Measurements from ENCODE around the gene CTNNA2. TPM values are rescaled to one million over a fixed set of nuclear protein-coding genes. Genes with fewer than 3 reads are reported as not detected.

The CTNNA2 gene
- total RNA-seq, 4 donors from 2014 or later = 0.40 to 1.7 (median 1.5) TPM; not detected in 1

GRCh38 chr2:80689106-80689505 lies 1176.3 kb downstream of the CTNNA2 start:
- 61 to 67% methylated on average over 1 of the region's 1 CpG for WGBS, 2 donors (ENCODE audit: low coverage in 1 of 2)
- TF ChIP-seq EP300 (IDR thresholded peaks at IDR 0.05; ENCODE audit: low read depth) (no peak), POLR2A (IDR thresholded peaks at IDR 0.05) (no peak), POLR2AphosphoS5 (IDR thresholded peaks at IDR 0.05) (no peak)
- TF ChIP-seq, protein P1, sequence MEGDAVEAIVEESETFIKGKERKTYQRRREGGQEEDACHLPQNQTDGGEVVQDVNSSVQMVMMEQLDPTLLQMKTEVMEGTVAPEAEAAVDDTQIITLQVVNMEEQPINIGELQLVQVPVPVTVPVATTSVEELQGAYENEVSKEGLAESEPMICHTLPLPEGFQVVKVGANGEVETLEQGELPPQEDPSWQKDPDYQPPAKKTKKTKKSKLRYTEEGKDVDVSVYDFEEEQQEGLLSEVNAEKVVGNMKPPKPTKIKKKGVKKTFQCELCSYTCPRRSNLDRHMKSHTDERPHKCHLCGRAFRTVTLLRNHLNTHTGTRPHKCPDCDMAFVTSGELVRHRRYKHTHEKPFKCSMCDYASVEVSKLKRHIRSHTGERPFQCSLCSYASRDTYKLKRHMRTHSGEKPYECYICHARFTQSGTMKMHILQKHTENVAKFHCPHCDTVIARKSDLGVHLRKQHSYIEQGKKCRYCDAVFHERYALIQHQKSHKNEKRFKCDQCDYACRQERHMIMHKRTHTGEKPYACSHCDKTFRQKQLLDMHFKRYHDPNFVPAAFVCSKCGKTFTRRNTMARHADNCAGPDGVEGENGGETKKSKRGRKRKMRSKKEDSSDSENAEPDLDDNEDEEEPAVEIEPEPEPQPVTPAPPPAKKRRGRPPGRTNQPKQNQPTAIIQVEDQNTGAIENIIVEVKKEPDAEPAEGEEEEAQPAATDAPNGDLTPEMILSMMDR (IDR thresholded peaks at IDR 0.05) = no peak
- no peaks in the 10 kb centered on the region for H3K27me3 ChIP-seq
- no peak overlapping the region for H3K27ac ChIP-seq
- H3K36me3 ChIP-seq = no peaks in the 10 kb centered on the region
- H3K4me3 ChIP-seq = no peak overlapping the region
- H3K9me3 ChIP-seq = no peaks in the 10 kb centered on the region
- no peak for DNase-seq
- intact Hi-C loops (cut with DNase I; ENCODE audit: low total_unique reads) = no loop called here
- H3K4me1 ChIP-seq = no peaks in the 10 kb centered on the region
- in situ Hi-C loops (cut with MboI; ENCODE audit: low pct_ligation_motif_present in 1 of 4, low pct_unique_long_range_greater_than_20kb in 1 of 4, low sequenced_read_pairs in 3 of 4) = no loop called here

Small RNA genes lying within 50 kb of the gene (small RNA-seq; reads per million reads assigned to genes)
- gene MIR4264 (0 reads per million in 4 donors), gene MIR8080 (0 reads per million in 4 donors), gene RNU6-561P (0 reads per million in 4 donors)

All from transverse colon (tissue), 4 donors.